ENCODE data around the gene ADPGK.
"Not testable (repeated sequence)": the region's sequence is repeated elsewhere in the genome, so short reads cannot be mapped to it uniquely, and the experiment has no call there.

Gene ADPGK

DNA sequence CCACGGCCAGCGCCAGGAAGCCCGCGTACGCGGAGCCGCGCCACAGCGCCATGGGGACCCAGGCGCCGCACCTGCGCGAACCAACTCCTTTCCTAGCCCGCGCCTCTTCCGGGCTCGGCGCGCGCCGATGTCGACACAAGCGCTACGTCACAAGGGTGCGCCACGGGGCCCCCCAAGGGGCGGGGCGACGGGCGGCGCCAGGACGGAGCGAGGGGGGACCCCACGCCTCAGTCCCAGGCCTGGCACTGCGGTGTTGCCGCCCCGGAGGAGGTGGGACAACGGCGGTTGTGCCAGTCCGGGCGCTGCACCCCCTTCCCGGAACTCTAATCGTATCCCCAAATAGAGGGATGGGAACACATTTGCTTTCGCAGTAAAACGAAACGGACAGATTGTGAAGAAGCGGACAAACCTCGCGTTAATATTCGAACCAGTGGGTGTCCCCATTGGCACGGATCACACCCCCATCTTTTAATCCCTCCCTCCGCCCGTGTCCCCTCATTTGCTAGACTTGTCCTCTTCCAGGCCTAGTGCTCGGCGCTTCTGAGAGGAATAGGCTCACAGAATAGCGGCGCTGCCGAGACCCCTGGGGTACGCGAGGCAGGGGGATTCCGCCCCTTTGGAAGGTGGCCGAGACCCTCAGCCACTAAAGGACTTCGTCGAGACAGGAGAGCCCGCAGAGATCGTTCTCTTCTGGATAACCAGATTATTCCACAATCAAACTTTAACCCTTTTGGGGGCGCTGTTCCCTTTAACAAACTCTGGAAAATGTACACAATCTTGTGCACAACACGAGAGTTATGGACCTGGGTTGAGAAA, at the start of gene ADPGK:
Gene ADPGK (minus strand): TSS at position 119 of the 816 bp plus-strand sequence. CDS start 67 bp downstream, at position 52.
- DNase-seq (ENCODE audit: low spot score), result peak; percentile 99

DNA sequence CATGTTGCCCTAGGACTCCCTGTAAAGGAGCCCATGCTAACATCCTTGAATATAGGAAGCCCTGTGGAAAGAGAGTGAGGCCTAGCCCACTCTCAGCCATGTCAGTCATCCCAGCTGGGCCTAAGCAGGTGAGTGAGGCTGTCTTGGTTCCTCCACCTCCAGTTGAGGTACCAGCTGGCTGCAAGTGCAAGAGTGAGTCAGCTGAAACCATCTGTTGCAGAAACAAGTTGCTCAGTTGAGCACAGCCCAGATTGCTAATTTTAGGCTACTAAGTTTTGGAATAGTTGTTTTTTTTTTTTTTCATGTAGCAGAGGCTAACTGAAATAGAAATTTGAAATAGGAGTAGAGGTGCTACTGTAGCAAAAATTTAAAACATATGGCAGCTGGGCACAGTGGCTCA, 43.7 kb upstream of the ADPGK start:
- no peak for DNase-seq (ENCODE audit: low spot score)

DNA sequence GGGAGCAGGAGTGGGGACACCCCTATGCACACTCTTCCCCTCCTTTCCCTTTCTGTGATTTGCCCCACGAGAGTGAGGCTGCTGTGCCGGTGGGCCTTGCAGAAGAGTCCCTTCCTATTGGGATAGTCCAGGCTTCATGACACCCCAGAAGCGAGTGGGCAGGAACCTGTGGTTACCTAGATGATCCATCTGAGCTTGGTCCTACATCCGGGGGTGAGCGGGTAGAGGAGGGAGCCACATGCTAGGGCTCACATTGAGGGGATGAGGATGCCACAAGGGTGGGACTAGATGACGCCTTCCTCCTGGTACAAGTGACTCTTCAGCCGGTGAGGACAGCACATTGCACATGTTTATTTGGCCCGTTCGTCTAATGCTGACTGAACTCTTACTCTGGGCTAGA, 43.1 kb upstream of the ADPGK start:
- DNase-seq (ENCODE audit: low spot score), result no peak

DNA sequence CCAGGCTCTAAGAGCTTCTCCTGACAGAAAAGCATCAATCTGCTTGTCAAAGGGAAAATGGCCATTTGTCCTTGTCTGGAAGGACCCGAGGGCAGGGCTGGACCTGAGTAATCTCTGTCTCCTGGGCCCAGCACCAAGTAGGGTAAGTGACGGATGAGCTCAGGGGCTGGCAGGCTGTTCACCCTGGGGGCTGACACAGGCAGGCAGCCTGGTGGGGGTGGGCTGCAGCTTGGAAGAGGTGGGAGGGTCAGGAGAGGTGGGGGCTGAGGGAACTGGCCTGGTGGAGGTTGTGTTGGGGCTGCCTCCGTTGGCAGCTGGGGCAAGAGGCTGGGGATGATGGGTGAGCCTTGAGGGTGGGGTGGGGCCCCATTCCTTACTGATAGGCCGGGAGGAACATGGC, 42.3 kb upstream of the ADPGK start:
- no peak for DNase-seq (ENCODE audit: low spot score)

DNA sequence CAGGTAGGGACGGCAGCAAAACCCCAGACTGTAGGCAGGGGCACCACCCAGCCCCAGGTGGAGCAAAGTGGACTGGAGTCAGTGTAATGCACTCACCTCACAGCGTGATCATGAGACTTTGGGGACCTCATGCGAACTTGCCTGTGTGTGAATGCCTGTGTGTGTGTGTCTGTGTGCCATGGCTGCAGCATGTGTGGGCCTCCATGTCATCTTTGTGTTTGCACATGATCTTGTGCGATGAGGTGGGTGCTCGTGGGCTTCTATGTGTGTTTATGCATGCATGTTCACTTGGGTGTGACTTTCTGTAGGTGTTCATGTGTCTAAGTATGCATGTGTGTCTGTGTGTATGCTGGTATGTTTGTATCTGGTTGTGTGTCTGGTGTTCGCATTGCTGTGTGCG, 41.2 kb upstream of the ADPGK start:
- no peak for DNase-seq (ENCODE audit: low spot score)

DNA sequence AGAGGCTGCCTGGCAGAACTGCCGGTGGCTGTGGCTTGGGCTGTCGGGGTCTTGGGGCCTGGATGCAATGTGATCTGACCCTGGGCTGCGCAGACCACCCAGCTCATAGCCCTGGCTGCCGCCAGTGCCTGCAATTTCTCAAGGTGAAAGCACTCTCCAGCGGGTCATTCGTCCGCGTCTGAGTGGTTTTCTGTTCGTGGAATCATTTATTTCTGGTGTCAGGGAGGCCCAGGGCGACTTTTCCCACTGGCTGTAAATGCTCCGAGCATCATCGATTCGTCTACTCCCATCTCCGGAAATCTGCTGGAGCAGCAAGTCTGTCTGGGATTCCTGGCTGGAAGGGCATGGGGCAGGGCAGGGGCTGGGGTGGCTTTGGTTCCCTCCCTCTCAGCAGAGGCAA, 40.6 kb upstream of the ADPGK start:
- DNase-seq (ENCODE audit: low spot score), result no peak

DNA sequence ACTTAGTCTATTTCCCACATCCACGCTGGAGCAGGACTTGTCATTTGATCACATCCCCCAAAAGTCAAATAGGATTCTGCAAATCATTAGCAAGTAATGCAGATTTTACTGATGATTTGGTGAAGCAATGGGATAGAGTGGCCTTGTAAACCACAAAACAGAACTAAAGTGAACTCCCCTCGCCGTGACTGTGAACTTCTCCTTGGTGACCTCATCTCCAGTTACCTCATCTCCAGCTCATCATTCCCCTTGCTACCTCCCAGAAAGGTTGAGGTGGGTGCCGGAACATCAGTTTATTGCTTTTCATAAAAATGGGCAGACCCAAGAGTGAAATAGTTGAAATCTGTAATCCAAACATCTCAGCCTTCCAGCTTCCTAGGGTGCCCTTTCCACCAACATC, 36.7 kb upstream of the ADPGK start:
- DNase-seq (ENCODE audit: low spot score), result no peak

DNA sequence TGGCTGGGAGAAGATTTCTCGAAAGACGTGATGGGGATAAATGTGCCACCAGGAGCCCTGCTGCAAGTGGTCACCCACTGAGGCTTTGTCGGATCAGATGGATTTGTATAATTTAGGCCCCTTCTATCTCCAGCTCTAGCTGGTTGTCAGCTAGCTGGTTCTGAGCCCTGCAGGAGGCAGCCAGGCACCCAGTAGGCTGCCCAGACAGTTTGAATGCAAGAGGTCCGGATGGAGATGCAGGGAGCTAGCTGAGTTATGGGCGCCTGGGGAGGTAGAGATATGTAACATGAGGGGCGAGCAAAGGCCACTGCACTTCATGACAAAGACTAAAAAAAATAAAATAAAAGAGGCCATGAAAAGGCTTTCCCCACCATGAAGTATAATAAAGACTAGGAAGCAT, 35.1 kb upstream of the ADPGK start:
- no peak for DNase-seq (ENCODE audit: low spot score)

DNA sequence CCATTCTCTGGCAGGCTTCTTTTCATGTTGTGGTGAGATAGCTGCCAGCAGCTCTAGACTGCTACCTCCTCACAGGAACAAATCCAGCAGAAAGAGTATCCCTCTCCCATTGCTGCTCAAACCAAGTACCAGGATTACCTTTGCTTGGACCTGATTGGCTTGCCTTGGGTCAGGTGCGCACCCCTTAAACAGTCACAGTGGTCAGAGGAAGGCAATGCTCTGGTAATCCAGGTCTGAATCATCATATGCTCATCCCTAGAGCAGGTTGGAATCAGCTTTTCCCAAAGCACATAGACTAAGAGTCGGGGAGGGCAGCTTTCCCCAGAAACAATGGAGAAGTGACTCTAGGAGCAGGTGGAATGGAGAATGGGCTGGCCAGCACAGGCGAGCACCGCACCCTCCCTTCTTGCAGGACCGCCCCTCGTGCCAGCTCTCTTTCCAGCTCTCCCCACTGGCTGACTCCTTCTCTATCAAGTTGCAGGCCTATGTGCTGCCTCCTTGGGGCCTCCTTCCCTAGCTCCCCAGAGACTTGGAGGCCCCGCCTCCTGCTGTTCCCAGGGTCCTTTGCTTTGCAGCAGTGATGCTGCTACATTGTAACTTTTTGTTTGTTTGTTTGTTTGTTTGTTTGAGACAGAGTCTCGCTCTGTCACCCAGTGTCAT, 29.9 kb upstream of the ADPGK start:
- peak; percentile 61 for DNase-seq (ENCODE audit: low spot score)

DNA sequence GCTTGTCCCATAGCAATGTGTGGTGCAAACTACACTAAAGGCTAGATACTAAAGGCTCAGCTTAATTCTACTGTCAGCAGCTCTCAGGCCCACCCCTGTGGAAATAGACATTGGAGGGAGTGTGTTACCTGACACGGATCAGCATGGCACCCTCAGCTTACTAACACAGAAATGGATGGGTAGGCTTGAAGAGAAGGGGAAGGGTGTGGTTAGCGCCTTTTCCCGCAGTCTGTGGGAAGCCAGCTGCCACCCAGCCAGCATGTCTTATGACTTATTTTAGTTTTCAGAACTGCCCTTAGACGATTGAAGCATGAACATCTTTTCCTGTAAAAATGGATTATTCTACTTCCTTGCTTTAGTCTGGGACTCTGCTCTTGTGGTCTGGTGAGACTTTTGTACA, 25.8 kb upstream of the ADPGK start:
- DNase-seq (ENCODE audit: low spot score), result no peak

DNA sequence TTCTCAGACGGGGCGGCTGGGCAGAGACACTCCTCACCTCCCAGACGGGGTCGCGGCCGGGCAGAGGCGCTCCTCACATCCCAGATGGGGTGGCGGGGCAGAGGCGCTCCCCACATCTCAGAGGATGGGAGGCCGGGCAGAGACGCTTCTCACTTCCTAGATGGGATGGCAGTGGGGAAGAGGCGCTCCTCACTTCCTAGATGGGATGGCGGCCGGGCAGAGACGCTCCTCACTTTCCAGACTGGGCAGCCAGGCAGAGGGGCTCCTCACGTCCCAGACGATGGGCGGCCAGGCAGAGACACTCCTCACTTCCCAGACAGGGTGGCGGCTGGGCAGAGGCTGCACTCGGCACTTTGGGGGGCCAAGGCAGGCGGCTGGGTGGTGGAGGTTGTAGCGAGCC, 23.8 kb upstream of the ADPGK start:
- DNase-seq (ENCODE audit: low spot score), result not testable (repeated sequence)

DNA sequence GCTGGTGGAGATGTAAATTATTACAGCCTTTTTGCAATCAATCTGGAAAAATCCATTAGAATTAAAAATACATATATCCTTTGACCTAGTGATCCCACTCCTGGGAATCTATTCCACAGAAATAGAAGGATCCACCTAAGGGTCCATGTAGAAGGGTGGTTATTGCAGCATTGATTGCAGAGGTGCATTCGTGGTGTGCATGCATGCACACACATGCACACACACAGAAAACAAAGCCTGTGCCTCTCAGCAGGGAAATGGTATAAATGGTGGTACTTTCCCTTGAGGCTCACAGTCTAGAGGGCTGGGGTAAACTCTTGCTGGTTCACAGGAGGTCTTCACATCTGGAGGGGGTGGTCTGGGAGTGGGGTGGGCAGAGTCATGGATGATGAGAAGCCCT, 19.4 kb upstream of the ADPGK start:
- DNase-seq (ENCODE audit: low spot score), result no peak

DNA sequence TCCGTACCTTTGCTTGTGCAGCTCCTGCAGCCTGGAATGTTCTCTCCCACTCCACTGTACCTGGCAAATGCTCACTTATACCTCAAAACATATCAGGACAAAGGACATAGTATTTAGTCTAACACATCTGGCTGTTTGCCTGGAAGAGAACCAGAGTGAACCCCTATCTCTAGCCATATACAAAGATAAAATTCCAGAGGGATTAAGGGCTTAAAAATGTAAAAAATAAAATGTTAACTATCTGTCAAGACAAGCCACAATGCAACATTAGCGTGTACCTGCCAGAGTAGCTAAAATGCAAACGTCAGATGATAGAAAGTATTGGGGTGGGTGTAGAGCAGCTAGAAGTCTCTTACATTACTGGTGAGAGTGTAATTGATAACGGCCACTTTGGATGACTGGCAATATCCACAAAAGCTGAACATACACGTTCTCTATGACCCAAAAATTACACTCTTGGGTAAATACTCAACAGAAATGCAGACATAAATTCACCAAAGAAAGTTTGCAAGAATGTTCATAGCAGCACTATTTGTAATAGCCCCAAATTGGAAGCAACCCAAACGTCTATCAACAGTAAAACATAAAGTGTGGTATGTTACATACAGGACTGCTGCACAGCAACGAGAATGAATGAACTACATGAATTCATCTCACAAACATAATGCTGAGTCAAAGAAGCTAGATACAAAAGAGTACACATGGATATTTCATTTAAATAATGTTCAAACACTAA, 18.2 kb upstream of the ADPGK start:
- no peak for DNase-seq (ENCODE audit: low spot score)

DNA sequence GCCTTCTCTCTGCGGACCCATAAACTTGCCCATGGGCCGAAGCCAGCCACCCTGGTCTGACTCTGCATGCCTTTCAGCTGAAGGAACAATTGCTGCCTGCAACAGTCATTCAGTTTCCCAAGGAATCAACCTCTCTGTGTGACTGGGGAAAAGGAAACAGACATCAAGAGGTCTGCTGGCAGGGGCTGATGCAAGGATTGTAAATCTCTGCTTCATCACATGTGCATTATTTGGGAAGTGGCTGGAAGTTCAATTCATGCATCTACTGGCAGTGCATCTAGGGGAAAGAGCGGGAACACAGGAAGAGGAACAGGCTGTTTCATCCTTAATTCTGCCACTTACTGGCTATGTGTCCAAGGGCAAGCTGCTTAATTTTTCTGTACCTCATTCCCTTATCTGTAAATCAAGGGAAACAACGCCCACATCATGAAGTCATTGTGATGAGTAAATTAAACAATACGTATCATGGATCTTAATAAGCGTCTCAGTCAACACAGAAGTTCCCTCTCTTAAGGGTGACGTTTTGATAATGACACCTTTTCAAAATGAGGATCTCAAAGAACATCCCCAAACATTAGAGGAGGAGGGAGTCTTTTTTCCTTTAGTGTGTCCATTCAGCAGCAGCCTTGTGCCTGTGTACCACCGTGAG, 17.4 kb upstream of the ADPGK start:
- DNase-seq (ENCODE audit: low spot score), result no peak

DNA sequence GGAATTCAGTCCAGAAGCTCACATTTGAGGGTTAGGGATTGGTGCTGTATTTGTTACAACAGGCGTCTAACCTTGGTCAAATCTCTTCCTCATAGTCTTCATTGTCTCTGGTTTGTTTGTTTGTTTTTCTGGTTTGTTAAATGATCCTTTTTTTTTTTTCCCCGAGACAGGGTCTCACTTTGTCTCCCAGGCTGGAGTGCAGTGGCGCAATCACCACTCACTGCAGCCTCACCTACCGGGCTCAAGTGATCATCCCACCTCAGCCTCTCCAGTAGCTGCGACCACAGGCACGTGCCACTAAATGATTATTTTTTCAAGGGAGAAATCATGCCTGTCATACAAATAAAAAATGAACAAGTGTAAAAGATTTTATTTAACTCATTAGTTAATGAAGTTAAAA, 14.3 kb upstream of the ADPGK start:
- DNase-seq (ENCODE audit: low spot score), result no peak

DNA sequence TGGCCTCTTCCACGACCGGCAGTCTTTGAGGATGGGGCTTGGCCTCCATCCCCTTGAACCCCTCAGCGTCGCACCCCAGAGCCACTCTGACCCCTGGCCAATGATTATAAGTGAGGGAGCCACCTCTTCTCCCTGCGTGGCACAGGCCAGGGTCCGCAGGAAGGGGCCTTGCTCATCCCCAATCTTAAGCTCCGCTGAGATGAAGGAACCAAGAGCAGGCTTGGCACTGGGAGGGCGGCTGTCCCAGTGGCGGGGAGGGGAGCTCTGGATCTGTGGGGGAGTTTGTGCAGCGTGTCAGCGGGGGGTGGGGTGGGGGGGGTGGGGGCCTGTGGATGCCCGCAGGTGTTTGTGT, 13.8 kb upstream of the ADPGK start:
- peak; percentile 36 for DNase-seq (ENCODE audit: low spot score)

DNA sequence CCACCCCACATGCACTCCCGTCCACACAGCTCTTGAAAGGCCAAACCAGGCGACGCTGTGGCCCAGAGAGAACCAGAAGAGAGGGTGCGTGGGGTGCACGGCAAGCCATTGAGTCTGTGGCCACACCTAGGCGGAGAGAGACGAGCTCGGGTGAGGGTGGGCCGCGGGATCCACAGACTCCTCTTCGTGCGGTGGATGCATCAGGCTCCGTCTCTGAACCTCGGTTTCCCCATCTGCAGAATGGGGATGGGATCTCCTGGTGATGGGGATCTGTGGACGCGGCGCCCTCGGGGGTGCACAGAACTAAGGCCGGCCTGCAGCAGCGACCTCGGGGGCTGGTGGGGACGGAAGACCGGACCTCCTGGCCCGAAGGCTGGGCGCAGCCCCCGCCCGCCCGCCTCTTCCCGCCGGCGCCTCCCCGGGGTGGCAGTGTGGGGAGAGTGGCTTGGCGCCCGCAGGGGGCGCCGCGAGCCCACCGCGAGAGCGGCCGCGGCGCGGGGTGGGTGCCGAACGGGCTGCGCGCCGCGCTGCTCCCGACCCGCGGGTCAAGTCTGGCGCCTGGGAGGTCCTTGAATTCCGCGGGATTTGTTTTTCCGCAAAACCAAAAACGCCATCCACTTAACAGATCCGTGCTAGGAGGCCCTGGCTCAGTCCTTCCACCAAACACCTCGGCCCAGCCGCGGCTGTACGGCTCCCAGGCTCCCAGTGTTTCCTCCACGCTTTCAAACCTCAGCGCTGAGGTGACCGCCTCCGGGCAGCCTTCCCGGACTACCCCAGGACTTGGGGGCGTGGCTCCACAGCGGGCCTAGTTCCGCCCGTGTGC, 13.2 kb upstream of the ADPGK start:
- peak; percentile 85 for DNase-seq (ENCODE audit: low spot score)

DNA sequence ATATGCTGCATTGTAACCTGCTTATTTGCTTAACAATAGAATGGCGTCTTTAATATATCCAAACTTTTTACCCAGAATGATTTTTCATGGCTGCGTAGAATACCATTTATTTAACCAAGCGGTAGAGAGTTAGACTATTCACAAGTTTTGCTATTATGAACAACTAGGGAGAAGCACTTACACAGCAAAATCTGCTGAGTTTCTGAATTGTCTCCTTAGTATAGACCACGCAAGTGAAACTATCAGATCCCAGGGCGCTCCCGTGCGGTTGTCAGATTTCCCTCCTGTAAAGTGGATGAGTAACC, 12.6 kb upstream of the ADPGK start:
- no peak for DNase-seq (ENCODE audit: low spot score)

DNA sequence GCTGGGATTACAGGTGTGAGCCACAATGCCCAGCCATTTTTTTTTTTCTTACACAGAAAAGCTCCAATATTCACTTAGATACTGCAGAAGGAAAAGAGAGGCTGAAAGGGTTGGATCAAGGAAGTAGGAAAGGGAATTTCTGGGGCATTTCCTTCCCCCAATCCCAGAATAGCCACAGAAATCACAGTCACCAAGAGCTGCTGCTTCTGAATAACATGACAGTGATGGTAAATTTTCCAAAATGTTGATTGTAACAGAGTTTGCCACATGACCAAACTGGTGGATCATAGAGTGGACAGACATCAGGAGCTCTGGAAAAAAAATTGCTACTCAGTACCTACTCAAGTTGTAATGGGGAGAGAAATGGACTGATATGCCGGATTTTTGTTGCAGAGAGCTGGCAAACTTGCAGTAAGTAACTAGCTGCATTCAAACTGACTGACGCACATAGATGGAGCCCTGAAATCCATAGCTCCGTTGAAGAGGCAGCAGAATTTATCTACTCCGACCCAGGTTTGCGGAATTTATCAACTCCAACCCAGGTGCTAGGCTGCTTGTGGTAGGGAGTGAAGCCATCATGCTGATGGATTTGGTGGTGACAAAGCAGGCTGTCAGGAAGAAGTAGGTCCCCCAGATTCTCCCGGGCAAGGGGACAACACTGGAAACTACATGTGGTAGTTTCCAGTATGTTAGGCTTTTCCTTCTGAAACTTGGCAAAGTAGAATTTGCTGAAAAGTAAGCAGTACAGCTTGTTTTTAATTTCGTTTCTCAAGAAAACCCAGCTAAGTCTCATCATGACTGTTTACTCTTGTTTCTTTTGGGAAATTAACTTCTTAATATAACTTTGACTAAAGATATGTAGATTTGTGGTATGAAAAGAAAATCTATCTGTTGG, 10.5 kb upstream of the ADPGK start:
- DNase-seq (ENCODE audit: low spot score), result no peak

DNA sequence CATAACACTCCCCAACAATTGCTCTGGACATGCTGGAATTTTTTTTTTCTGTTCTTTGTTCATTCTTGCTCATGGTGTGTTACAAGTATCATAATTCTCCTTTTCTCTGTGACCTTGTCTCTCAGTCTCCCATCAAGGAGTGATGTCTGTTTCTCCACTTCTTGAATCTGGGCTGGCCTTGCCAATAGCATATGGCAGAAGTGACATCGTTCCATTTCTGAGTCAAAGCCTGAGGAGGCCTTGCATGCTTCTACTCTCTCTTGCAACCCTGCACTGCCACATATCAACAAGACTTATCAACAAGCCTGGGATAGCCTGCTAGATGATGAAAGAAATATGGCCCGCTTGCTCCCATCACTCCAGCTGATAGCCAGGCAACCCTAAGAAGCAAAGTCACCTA, 8.9 kb upstream of the ADPGK start:
- no peak for DNase-seq (ENCODE audit: low spot score)
